Keratinocyte (primary cell): ENCODE data around the gene ATP9B. TPM values are rescaled to one million over a fixed set of nuclear protein-coding genes. Genes with fewer than 3 reads are reported as not detected.

ENCODE experiments used
- DNase-seq: peaks from one replicate; pipeline ENCODE4 v3.0.0-alpha.2; 2011; ENCODE audit warnings: low read depth, missing footprints, low spot score
- FAIRE-seq: peaks from 2 replicates; lab custom pipeline; 2011; peaks lifted over from hg19 to GRCh38; lab: Jason Lieb, UNC
- H2AFZ ChIP-seq: 2 replicates; pipeline ENCODE4 v1.6.0; 2012; ENCODE audit warnings: low read length, control low read depth, inconsistent platforms; ENCODE audit not compliant: control insufficient read depth
- H3K27ac ChIP-seq: 2 replicates; pipeline ENCODE4 v1.5.1; 2011; ENCODE audit warnings: low read length; ENCODE audit not compliant: control insufficient read depth, insufficient read depth
- H3K27me3 ChIP-seq: 3 replicates; pipeline ENCODE4 v1.6.0; 2011; ENCODE audit warnings: low read length; ENCODE audit not compliant: control insufficient read depth, insufficient read depth; ENCODE audit errors: extremely low read depth
- H3K36me3 ChIP-seq, 2 experiments: 2 replicates in 1 of 2; 3 replicates in 1 of 2; pipeline ENCODE4 v1.5.1; 2011; ENCODE audit warnings: low read length in 2 of 2, mild to moderate bottlenecking in 1 of 2; ENCODE audit not compliant: control insufficient read depth in 2 of 2, insufficient read depth in 2 of 2; ENCODE audit errors: extremely low read depth in 1 of 2
- H3K4me1 ChIP-seq: 3 replicates; pipeline ENCODE4 v1.5.1; 2011; ENCODE audit warnings: low read length; ENCODE audit not compliant: control insufficient read depth, insufficient read depth; ENCODE audit errors: extremely low read depth
- H3K4me2 ChIP-seq: 3 replicates; pipeline ENCODE4 v1.6.0; 2011; ENCODE audit warnings: low read depth, low read length; ENCODE audit not compliant: control insufficient read depth, insufficient read depth; ENCODE audit errors: extremely low read depth
- H3K4me3 ChIP-seq, 3 experiments: fragments of 200-600 bp in 1 of 3; sonication (generic) in 1 of 3; 2 replicates in 2 of 3; 3 replicates in 1 of 3; pipeline ENCODE4 v1.5.1; 2011 to 2016; ENCODE audit warnings: low read length in 3 of 3, mild to moderate bottlenecking in 3 of 3, control low read depth in 2 of 3, inconsistent platforms in 1 of 3, low read depth in 1 of 3, mixed read lengths in 1 of 3, mixed run types in 1 of 3, moderate library complexity in 1 of 3; ENCODE audit not compliant: control insufficient read depth in 2 of 3, insufficient read depth in 2 of 3; ENCODE audit errors: extremely low read depth in 1 of 3
- H3K79me2 ChIP-seq: 2 replicates; pipeline ENCODE4 v1.6.0; 2012; ENCODE audit warnings: low read length; ENCODE audit not compliant: control insufficient read depth, insufficient read depth
- H3K9ac ChIP-seq: 3 replicates; pipeline ENCODE4 v1.6.0; 2011; ENCODE audit warnings: low read length; ENCODE audit not compliant: control insufficient read depth, insufficient read depth; ENCODE audit errors: extremely low read depth
- H3K9me1 ChIP-seq: 3 replicates; pipeline ENCODE4 v1.6.0; 2011; ENCODE audit warnings: low read length; ENCODE audit not compliant: control insufficient read depth, insufficient read depth; ENCODE audit errors: extremely low read depth
- H3K9me3 ChIP-seq: 2 replicates; pipeline ENCODE4 v1.5.1; 2012; ENCODE audit warnings: low read depth, low read length; ENCODE audit not compliant: control insufficient read depth
- H4K20me1 ChIP-seq: 3 replicates; pipeline ENCODE4 v1.6.0; 2011; ENCODE audit warnings: low read length; ENCODE audit not compliant: control insufficient read depth, insufficient read depth; ENCODE audit errors: extremely low read depth
- EZH2 ChIP-seq: IDR thresholded peaks from one replicate; pipeline ENCODE4 v1.6.1; 2012; ENCODE audit warnings: inconsistent platforms, mild to moderate bottlenecking, low read length, moderate library complexity
- dilution Hi-C: fragments of 300-500 bp; cut with MboI; formaldehyde crosslinking; loops from one replicate; pipeline ENCODE4 v1.7.0; 2020; ENCODE audit warnings: low sequenced_read_pairs; ENCODE audit not compliant: extremely low pct_ligation_motif_present
- polyA plus RNA-seq, 5 experiments: library from polyadenylated mRNA; depleted of rRNA in 3 of 5; stranded (reverse) in 3 of 5; stranded (forward) in 1 of 5; unstranded in 1 of 5; fragments of >200 nt; gene quantifications; 1 replicate in 1 of 5; 2 replicates in 3 of 5; 3 replicates in 1 of 5; pipeline versions ENCODE4 v1.2.1 to v1.2.3, GENCODE V29; 2011 to 2012; ENCODE audit warnings: missing spikeins in 2 of 5, low read depth in 1 of 5, low replicate concordance in 1 of 5
- TF ChIP-seq, protein P1 (sequence below), 3 experiments: IDR thresholded peaks in 1 of 3; conservative IDR thresholded peaks in 1 of 3; optimal IDR thresholded peaks in 1 of 3; 2 replicates in 2 of 3; 3 replicates in 1 of 3; pipeline versions ENCODE3 to v1.5.1; 2011; ENCODE audit warnings: low read length in 3 of 3, mild to moderate bottlenecking in 3 of 3, moderate library complexity in 2 of 3, control low read depth in 1 of 3, inconsistent platforms in 1 of 3; ENCODE audit not compliant: insufficient read depth in 2 of 3; ENCODE audit errors: extremely low read depth in 1 of 3

ATP9B gene
- polyA plus RNA-seq, 1 donor (not counting 4 experiments of a cell fraction or from before 2014, with no cell fraction given) = 16.1 TPM

DNA sequence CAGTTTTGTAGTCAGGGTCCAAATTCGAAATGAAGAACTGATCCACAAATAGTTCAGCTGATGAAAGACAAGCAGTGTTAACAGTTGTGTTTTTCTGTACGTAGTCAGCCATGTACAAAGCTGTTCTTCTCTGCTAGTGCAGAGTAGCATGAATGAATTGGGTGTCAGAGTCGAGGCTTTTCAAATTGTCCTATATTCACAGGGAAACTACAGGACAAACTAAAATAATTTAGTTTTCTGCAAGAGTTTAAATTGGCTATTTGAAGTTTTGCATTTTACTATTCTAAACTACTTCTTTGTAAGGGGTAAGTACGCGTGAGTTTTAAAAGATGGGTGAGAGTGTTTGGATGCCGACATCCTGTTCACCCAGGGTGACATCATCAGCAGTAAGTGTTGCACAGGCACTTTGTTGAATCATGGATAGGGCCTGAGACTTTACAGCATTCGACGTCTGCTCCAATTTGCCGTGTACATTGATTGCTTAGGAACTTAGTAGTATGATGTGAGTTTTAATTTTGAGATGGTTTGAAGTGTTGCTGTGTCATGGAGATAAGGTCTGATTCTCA lies 179.4 kb downstream of the ATP9B start:
- peaks cover 8% of the 10 kb centered on the region for H3K4me1 ChIP-seq
- TF ChIP-seq, protein P1, sequence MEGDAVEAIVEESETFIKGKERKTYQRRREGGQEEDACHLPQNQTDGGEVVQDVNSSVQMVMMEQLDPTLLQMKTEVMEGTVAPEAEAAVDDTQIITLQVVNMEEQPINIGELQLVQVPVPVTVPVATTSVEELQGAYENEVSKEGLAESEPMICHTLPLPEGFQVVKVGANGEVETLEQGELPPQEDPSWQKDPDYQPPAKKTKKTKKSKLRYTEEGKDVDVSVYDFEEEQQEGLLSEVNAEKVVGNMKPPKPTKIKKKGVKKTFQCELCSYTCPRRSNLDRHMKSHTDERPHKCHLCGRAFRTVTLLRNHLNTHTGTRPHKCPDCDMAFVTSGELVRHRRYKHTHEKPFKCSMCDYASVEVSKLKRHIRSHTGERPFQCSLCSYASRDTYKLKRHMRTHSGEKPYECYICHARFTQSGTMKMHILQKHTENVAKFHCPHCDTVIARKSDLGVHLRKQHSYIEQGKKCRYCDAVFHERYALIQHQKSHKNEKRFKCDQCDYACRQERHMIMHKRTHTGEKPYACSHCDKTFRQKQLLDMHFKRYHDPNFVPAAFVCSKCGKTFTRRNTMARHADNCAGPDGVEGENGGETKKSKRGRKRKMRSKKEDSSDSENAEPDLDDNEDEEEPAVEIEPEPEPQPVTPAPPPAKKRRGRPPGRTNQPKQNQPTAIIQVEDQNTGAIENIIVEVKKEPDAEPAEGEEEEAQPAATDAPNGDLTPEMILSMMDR (optimal IDR thresholded peaks at IDR 0.05 in 1 of 3, IDR thresholded peaks at IDR 0.05 in 1 of 3, conservative IDR thresholded peaks at IDR 0.05 in 1 of 3; ENCODE audit: extremely low read depth in 1 of 3, insufficient read depth in 2 of 3, low read length in 3 of 3) = no peak
- no peaks in the 10 kb centered on the region for H3K27me3 ChIP-seq
- DNase-seq (no peak), FAIRE-seq (no peak)
- no peak overlapping the region for H2AFZ ChIP-seq
- H3K9ac ChIP-seq = no peak overlapping the region
- no peak overlapping the region for H3K4me2 ChIP-seq
- H3K79me2 ChIP-seq = no peaks in the 10 kb centered on the region
- dilution Hi-C loops = no loop called here
- no peaks in the 10 kb centered on the region for H3K9me3 ChIP-seq
- H3K4me3 ChIP-seq = no peak overlapping the region
- no peaks in the 10 kb centered on the region for H3K9me1 ChIP-seq
- H3K36me3 ChIP-seq = no peaks in the 10 kb centered on the region
- H3K27ac ChIP-seq = no peak overlapping the region
- H4K20me1 ChIP-seq = no peaks in the 10 kb centered on the region

DNA sequence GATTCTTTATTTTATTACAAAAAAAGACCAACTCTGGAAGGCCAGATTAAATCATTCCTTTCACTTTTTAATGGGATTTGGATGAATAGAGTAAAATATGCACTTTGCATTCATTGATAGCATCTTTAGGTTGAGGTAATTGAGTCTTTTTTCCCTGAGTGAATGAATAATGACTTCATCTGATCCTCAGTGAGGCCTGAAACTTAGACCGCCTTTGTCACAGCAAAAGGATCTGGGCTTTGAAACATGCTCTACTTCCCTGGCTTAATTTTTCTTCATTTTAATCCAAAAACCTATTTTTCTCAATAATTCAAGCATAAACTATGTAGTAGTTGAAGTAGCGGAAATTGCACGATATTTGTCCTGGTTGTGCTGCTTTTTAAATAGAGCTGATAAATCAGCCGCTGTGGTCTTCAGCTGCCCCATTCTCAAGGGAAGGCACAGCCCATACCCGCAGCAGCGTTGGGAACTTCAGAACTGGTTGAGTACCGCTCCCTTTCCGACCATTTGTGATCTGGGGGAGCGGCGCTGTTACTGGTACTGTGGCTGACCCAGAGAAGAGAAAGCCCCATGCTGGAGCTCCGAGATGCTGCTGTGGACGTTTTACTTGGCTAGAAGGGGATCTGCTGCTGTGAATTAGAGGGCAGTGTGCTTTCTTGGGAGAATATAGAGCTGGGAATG lies 181.2 kb downstream of the ATP9B start:
- H3K9me3 ChIP-seq = no peaks in the 10 kb centered on the region
- no peak overlapping the region for H3K4me2 ChIP-seq
- H3K36me3 ChIP-seq = peaks cover 0 to 7% of the 10 kb centered on the region in 2 experiments
- no peak overlapping the region for H3K9ac ChIP-seq
- no peaks in the 10 kb centered on the region for H3K27me3 ChIP-seq
- H3K9me1 ChIP-seq = no peaks in the 10 kb centered on the region
- TF ChIP-seq EZH2 = no peak
- TF ChIP-seq, protein P1 (optimal IDR thresholded peaks at IDR 0.05 in 1 of 3, IDR thresholded peaks at IDR 0.05 in 1 of 3, conservative IDR thresholded peaks at IDR 0.05 in 1 of 3; ENCODE audit: extremely low read depth in 1 of 3, insufficient read depth in 2 of 3, low read length in 3 of 3) = no peak
- H3K4me3 ChIP-seq = no peak overlapping the region
- no peaks in the 10 kb centered on the region for H3K79me2 ChIP-seq
- DNase-seq (no peak), FAIRE-seq (no peak)
- no peak overlapping the region for H2AFZ ChIP-seq
- dilution Hi-C loops = no loop called here
- no peak overlapping the region for H3K27ac ChIP-seq
- H3K4me1 ChIP-seq = peaks cover 5% of the 10 kb centered on the region
- H4K20me1 ChIP-seq = no peaks in the 10 kb centered on the region
